ENCODE data around the gene BRAF.
"Not testable (repeated sequence)": the region's sequence is repeated elsewhere in the genome, so short reads cannot be mapped to it uniquely, and the experiment has no call there.

The BRAF gene

DNA sequence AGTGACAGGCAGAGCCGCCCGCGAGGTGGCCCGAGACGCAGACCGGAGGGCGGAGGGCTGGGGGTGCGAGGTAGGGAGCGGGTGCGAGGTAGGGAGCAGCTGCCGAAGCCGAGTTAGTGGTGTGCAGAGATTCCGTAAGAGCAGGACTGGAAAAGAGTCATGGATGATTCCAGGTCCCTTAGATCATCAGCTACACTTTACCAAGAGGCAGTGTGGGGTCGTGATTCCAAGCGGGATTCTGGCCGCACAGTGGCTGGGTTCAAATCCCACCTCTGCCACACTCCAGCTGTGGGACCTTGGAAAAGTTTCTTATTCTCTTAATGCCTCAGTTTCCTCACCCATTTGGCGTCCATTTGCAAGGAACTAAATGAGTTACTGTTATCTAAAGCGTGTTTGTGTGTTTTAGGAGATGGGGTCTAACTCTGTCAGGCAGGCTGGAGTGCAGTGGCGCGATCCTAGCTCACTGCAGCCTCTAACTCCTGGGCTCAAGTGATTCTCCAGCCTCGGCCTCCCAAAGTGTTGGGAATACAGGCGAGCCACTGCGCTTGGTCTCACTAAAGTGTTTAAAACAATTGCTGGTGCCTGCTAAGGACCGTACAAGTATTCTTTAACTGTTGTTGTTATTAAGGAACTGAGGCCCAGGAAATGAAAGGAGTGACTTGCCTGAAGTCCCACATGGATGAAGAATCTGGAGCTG, 227.1 kb downstream of the BRAF start:
- no peak for DNase-seq

- peak; percentile 76 for DNase-seq
Measured at GRCh38 chr7:140696680-140697446, 227.9 kb downstream of the BRAF start, which contains the start of gene NDUFB2. TSS of gene NDUFB2 (plus strand) at chr7:140696708. CDS start at chr7:140696745, 37 bp downstream.

GRCh38 chr7:140696024-140696679, 228.6 kb downstream of the BRAF start:
- DNase-seq = peak; percentile 76

DNA sequence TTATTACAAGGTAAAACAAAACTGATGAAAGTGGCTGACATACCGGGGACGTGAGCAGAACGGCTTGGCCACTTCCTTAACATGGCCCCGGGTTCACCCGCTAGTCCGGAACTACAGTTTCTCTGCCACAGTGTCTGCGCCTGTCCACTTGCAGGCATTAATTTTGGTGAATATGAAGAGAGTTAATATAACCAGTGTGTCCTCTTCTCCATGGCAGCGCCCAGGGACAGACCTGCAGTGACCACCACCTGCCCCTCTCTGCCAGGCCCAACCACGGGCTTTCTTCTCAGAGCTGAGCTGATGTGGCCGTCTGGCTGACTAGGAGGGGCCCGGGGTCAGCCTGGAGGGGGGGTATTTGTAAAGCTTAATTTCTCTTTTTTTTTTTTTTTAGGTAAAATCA, 229.3 kb downstream of the BRAF start:
- no peak for DNase-seq

DNA sequence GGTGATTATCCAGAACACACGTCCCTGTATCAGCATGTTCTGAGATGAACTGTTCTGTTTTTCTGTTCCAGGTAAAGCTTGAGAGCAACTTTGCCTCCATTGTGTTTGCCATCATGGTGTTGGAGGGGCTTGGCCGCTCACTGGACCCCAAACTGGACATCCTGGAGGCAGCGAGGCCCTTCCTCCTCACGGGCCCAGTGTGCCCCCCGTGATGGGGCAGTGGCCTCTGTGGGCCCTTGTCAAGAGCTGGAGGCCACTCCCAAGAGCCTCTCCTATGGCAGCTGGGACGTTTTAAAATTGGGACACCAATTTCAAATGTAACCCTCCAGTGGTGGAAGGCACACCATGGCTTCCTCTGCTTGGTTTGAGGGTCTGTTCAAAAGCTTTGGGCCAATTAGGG, 230.1 kb downstream of the BRAF start:
- DNase-seq = no peak

DNA sequence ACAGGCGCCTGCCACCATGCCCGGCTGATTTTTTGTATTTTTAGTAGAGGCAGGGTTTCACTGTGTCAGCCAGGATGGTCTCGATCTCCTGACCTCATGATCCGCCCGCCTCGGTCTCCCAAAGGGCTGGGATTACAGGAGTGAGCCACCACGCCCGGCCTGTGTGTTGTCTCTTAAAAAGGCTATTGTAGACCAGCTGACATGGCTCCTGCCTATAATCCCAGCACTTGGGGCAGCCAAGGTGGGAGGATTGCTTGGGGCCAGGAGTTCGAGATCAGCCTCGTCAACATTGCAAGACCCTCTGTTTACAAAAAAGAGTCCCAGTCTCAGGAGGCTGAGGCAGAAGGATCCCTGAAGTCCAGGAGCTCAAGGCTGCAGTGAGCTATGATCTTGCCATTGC, 230.9 kb downstream of the BRAF start:
- DNase-seq = not testable (repeated sequence)

DNA sequence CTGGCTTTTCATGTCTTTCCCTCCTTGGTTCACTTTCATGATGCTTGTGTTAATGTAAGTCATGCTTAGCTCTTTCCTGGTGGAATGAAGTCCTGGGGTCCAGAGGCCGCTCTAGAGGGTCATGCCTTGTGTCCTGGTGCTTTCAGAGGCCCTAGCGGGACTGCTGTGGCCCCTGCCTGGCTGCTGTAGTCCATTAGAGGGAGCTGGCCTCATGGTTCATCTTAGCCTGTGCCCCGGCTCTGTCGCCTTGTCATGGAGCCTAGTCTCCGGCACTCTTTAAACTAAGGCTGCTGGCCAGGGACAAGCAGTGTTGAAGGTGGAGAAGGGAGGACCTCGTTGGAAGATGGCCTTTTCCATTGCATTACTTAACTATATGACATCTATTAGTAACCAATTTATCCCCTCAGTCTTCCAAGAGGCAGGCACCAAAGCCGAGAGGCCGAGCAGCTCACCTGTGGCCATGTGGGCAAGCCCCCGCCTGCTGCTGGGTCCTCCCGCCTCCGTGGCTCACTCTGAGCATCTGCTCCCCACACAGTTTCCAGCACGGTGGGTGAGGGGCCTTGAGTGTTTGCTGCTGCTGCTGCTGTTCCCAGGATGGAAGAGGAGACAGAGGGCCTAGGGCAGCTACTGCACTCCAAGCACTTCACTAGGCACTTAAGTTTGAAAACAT, 233.2 kb downstream of the BRAF start:
- no peak for DNase-seq

GRCh38 chr7:140689199-140690152, 235.3 kb downstream of the BRAF start:
- no peak for DNase-seq

GRCh38 chr7:140688341-140688740, 236.4 kb downstream of the BRAF start:
- DNase-seq = no peak

GRCh38 chr7:140686921-140687320, 237.8 kb downstream of the BRAF start:
- DNase-seq = no peak

- DNase-seq = no peak
Measured at GRCh38 chr7:140685407-140686087, 239.2 kb downstream of the BRAF start.

DNA sequence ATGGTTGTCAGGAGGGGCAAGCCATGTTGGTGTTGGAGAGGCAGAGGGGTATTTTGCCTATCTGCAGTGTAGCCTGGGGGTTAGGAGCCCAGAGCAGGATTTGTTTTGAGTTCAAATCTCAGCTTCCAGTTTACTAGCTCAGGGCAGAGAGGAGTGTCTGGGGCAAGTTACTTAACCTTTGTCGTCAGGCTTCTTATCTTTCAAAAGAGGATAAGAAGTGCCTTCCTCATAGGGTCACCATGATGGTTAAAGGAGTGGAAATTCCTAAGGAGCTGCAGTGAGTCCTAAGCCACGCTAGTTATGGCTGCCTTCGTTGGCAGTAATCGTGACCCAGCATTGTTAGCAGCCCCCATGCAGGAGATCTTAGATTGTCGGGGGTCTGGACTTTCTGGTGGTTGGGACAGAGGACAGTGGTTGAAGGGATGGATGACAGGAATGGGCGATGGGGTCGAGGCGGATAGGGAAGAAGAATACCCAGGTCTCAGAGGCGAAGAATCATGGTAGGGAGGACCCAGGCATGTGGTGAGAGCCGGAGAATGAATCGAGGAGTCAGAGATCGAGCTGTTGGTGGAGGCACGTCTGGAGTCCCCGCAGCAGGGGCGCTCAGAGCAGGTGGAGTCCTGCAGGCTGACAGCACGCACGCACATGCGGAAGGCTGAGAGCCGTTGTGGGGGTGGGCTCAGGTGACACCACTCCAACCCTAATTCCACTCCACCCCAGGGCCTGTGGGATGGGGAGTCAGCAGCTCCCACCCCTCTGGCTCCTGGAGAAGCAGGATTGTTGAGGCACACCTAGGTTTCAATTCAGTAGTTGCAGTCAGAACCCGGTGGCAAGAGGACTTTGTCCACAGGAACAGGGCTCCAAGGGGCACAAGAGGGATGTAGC, 240.4 kb downstream of the BRAF start:
- no peak for DNase-seq

DNA sequence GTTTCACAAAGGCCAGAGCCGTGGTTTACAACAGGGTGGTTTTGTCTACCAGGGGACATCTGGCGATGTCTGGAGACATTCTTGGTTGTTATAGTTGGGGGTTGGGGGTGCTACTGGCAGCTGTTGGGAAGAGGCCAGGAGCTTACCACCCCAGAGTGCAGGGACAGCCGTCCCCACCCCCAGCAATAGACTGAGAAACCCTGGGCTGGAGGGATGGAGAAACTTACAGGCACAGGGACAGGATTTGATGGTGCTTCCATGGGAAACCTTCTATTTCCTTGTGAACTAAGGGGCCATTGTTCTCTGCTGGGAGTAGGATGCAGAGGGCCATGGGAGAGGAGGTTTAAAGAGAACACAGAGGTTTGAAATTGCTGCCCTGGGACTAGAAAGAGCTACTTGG, 241.1 kb downstream of the BRAF start:
- no peak for DNase-seq

DNA sequence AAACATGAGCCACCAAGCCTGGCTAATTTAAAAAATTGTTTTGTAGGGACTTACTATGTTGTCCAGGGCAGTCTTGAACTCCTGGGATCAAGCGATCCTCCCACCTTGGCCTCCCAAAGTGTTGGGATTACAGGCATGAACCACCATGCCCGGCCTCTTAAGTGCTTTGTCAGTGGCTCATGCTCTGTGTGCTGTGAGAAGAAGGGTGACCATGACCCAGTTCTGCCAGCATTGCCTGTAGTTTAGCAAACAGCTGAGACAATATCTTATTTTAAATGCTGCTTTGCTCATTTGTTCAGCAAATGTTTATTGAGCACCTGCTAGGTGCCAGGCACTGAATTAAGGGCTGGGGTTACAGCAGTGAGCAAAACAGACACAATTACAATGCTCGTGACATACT, 243.0 kb downstream of the BRAF start:
- DNase-seq = no peak

DNA sequence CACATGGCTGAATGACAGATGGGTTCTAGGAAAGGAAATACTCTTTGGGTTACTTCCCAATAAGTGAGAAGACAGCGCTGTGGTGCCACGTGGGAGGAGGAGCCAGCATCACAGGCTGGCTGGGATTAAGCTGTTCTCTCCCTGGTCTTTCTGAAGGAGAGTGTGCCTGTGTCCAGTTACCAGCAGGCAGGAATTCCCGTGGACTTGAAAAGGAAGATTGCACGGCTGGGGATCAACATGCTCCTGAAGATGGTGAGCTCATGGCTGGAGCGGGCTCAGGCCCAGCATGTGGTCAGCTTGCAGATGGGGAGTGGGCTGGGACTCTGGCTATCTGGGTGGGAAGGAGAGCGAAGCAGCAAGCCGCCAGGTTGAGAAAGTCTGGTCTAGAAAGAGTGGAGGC, 243.8 kb downstream of the BRAF start:
- DNase-seq = no peak

- no peak for DNase-seq
Measured at GRCh38 chr7:140679186-140679585, 245.5 kb downstream of the BRAF start.

DNA sequence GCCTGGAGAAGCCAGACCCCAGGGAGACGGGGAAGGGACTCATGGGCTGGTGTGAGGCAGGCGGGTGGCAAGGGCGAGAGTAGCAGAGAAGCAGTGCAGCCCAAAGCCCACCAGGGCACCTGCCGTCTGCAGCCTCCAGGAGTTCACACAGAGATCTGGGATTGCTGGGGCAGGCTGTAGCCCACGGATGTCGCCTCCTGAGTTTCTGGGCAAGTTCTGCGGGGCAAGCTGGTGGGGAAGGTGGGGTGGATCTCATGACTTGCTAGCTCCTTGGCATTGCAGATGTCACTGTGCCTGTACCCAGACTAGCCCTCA, 246.0 kb downstream of the BRAF start:
- DNase-seq = no peak

GRCh38 chr7:140678081-140678815, 246.5 kb downstream of the BRAF start:
- DNase-seq = no peak

- no peak for DNase-seq
Measured at GRCh38 chr7:140677496-140677895, 247.2 kb downstream of the BRAF start.

GRCh38 chr7:140676956-140677355, 247.8 kb downstream of the BRAF start:
- DNase-seq = not testable (repeated sequence)

All from DMS 273 treated with DMSO at 0.1 percent for 48 hours (cell line).